Peyer's patch (tissue), 4 donors: Measurements from ENCODE around the gene CLPTM1L. TPM values are rescaled to one million over a fixed set of nuclear protein-coding genes. Genes with fewer than 3 reads are reported as not detected.

Experiments used
- DNase-seq, 3 donors: peaks; one replicate each; pipeline ENCODE4 v3.0.0-alpha.2; 2017 to 2019
- H3K27ac ChIP-seq, 4 donors: fragments of 200-600 bp; sonication (generic); one replicate each; pipeline ENCODE4 v1.5.1; 2016 to 2019
- H3K27me3 ChIP-seq, 2 donors: fragments of 200-600 bp; sonication (generic); one replicate each; pipeline ENCODE4 v1.5.1; 2019
- H3K36me3 ChIP-seq, 3 donors: fragments of 200-600 bp; sonication (generic); one replicate each; pipeline ENCODE4 v1.5.1; 2016 to 2019
- H3K4me1 ChIP-seq, 4 donors: fragments of 200-600 bp; sonication (generic); one replicate each; pipeline ENCODE4 v1.5.1; 2016 to 2019
- H3K4me3 ChIP-seq, 4 donors: fragments of 200-600 bp; sonication (generic); 1 replicate in 3 of 4; 2 replicates in 1 of 4; pipeline ENCODE4 v1.5.1; 2016 to 2019; ENCODE audit warnings: mild to moderate bottlenecking in 1 of 4
- H3K9me3 ChIP-seq, 4 donors: fragments of 200-600 bp; sonication (generic); one replicate each; pipeline ENCODE4 v1.5.1; 2016 to 2019; ENCODE audit warnings: mild to moderate bottlenecking in 1 of 4
- CTCF ChIP-seq, 6 experiments: fragments of 450-650 bp in 4 of 6; fragments of 200-600 bp in 2 of 6; sonication (generic) in 1 of 6; IDR thresholded peaks; one replicate each; pipeline ENCODE4 v1.5.1; 2017 to 2019; ENCODE audit warnings: antibody characterized with exemption in 6 of 6, mild to moderate bottlenecking in 3 of 6, moderate library complexity in 1 of 6
- POLR2A ChIP-seq, 2 donors: fragments of 450-650 bp; IDR thresholded peaks; one replicate each; pipeline ENCODE4 v1.5.1; 2017; ENCODE audit warnings: antibody characterized with exemption in 2 of 2, mild to moderate bottlenecking in 2 of 2, moderate library complexity in 2 of 2
- total RNA-seq, 4 donors: library from RNA; depleted of rRNA; stranded (reverse); fragments of >200 nt; gene quantifications; one replicate each; pipeline ENCODE4 v1.1.0, GENCODE V29; 2016

CLPTM1L gene
- total RNA-seq, 4 donors from 2014 or later: 115 to 209 (median 143) TPM

- Histone ChIP-seq H3K27ac (no peak overlapping the region), H3K4me1 (peaks cover 0 to 12% (median 0%) of the 10 kb centered on the region in 4 donors), H3K36me3 (peaks cover 0 to 75% (median 0%) of the 10 kb centered on the region in 3 donors), H3K27me3 (no peaks in the 10 kb centered on the region), H3K9me3 (no peaks in the 10 kb centered on the region), H3K4me3 (no peak overlapping the region)
- peak in 2 of 3 donors; percentile 32 to 44 for DNase-seq
- TF ChIP-seq POLR2A (IDR thresholded peaks at IDR 0.05) (no peak), CTCF (IDR thresholded peaks at IDR 0.05) (no peak)
Measured at GRCh38 chr5:1325870-1326531, 18.9 kb downstream of the CLPTM1L start.

DNA sequence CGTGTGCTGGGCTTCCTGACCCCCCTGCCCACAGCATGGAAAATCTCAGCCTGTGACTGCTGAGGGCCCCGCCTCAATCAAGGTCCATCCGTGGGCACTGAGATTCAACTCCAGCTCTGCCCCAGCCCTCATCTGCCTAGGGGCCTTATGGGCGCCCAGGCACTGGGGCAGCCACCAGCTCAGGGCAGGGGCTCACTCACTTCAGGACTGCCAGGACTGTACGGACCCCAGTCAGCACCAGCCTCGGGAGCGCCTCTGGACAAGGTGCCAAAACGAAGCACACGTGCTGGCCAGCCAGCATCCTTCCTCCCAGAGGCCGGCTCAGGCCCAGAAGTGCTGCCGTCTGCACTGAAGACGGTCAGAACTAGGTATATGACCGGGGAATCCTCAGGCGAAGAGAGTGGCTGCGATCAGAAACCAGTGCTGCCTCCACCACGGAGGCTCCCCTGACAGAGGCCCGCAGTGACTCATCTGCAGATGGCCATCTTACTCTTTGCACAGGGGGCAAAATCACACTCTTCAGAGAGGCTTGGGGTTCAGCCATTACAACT is 19.6 kb downstream of the CLPTM1L start:
- H3K4me1 ChIP-seq: peaks cover 0 to 6% (median 0%) of the 10 kb centered on the region in 4 donors
- no peaks in the 10 kb centered on the region for H3K9me3 ChIP-seq
- no peaks in the 10 kb centered on the region for H3K27me3 ChIP-seq
- no peak overlapping the region for H3K27ac ChIP-seq
- DNase-seq: peak in 2 of 3 donors; percentile 37 to 38
- TF ChIP-seq CTCF (IDR thresholded peaks at IDR 0.05): no peak
- TF ChIP-seq POLR2A (IDR thresholded peaks at IDR 0.05): no peak
- no peak overlapping the region for H3K4me3 ChIP-seq
- peaks cover 0 to 75% (median 0%) of the 10 kb centered on the region in 3 donors for H3K36me3 ChIP-seq

DNA sequence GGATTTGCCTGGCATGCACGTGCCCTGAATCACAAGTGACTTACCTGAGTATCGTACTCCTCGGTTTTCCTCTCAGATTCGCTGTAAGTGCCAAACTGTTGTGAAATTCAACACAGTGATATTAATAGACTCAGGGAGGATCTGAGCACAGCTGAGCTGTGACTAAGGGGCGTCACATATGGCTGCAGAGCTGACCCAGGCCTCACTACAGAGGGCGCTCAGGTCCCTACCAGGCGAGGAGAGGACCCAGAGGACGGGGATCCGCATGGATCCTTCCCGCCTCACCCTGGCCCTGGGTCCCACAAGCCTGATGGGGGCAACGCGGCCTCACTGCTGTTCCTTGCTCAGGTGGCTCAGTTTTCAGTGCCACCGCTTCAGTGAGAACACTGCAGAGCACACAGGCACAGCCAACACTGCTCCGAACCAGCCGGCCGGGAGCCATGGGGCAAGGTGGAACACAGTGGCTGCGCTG is 20.1 kb downstream of the CLPTM1L start:
- H3K9me3 ChIP-seq: no peaks in the 10 kb centered on the region
- H3K4me3 ChIP-seq: no peak overlapping the region
- H3K27ac ChIP-seq: no peak overlapping the region
- DNase-seq: peak in 2 of 3 donors; percentile 28 to 34
- TF ChIP-seq POLR2A (IDR thresholded peaks at IDR 0.05) (no peak), CTCF (IDR thresholded peaks at IDR 0.05) (no peak)
- H3K27me3 ChIP-seq: no peaks in the 10 kb centered on the region
- H3K4me1 ChIP-seq: peaks cover 0 to 3% (median 0%) of the 10 kb centered on the region in 4 donors
- peaks cover 0 to 75% (median 0%) of the 10 kb centered on the region in 3 donors for H3K36me3 ChIP-seq

DNA sequence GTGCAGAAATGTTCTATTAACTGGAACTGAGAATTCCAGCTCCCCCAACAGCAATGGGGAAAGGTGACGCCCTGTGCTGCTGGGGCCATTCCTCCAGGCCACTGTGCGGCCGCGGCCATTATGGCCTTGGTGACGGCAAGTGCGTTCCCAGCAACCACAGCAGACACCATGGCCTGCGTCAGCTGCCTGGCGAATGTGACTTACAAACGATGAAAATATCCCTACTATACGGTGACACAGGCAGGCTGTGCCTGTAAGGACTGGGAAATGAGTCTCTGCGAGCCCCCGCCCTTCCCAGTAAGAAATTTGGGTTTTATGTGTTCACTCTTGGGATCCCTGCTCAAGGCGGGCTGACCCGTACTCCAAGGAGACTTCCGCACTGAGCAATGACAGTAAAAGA is 20.6 kb downstream of the CLPTM1L start:
- peaks cover 0 to 75% (median 0%) of the 10 kb centered on the region in 3 donors for H3K36me3 ChIP-seq
- DNase-seq: peak in 2 of 3 donors; percentile 28 to 42
- no peaks in the 10 kb centered on the region for H3K27me3 ChIP-seq
- H3K4me1 ChIP-seq: peaks cover 0 to 3% (median 0%) of the 10 kb centered on the region in 4 donors
- H3K4me3 ChIP-seq: no peak overlapping the region
- TF ChIP-seq POLR2A (IDR thresholded peaks at IDR 0.05) (no peak), CTCF (IDR thresholded peaks at IDR 0.05) (no peak)
- no peaks in the 10 kb centered on the region for H3K9me3 ChIP-seq
- H3K27ac ChIP-seq: no peak overlapping the region

DNA sequence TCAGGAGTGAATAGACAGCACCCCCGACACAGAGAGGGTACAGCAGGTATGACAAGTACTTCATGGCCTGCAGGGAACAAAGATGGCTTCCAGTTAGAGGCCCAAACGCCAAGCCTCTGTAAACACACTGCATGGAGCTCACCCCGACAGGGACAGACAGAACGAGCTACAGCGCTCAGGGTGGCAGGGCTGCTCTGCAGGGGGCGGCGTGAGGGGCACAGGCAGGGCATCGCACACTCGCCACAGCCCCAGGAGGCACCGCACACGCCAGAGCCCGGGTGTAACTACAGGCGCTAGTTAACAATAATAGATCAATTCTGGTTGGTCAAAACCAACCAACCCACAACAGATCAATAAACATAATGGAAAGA is 21.1 kb downstream of the CLPTM1L start:
- no peaks in the 10 kb centered on the region for H3K9me3 ChIP-seq
- TF ChIP-seq POLR2A (IDR thresholded peaks at IDR 0.05) (no peak), CTCF (IDR thresholded peaks at IDR 0.05) (no peak)
- H3K4me3 ChIP-seq: no peak overlapping the region
- peaks cover 0 to 75% (median 0%) of the 10 kb centered on the region in 3 donors for H3K36me3 ChIP-seq
- no peaks in the 10 kb centered on the region for H3K27me3 ChIP-seq
- H3K27ac ChIP-seq: no peak overlapping the region
- no peaks in the 10 kb centered on the region for H3K4me1 ChIP-seq
- peak in 2 of 3 donors; percentile 12 to 36 for DNase-seq
